Ascending aorta (tissue), 2 donors: ENCODE data around the gene GRSF1. TPM values are rescaled to one million over a fixed set of nuclear protein-coding genes. Genes with fewer than 3 reads are reported as not detected.
"Not testable (repeated sequence)": the region's sequence is repeated elsewhere in the genome, so short reads cannot be mapped to it uniquely, and the experiment has no call there.

Experiments used
- DNase-seq, 2 donors: peaks; one replicate each; pipeline ENCODE4 v3.0.0-alpha.2; 2019; ENCODE audit warnings: low spot score in 2 of 2
- H3K27ac ChIP-seq, 2 donors: fragments of 200-600 bp; sonication (generic); one replicate each; pipeline ENCODE4 v1.5.1; 2016 to 2017; ENCODE audit warnings: mild to moderate bottlenecking in 1 of 2
- H3K27me3 ChIP-seq: fragments of 200-600 bp; sonication (generic); one replicate; pipeline ENCODE4 v1.5.1; 2017
- H3K36me3 ChIP-seq, 2 donors: fragments of 200-600 bp; sonication (generic); one replicate each; pipeline ENCODE4 v1.5.1; 2016
- H3K4me1 ChIP-seq, 2 donors: fragments of 200-600 bp; sonication (generic); one replicate each; pipeline ENCODE4 v1.5.1; 2016 to 2017; ENCODE audit warnings: mild to moderate bottlenecking in 1 of 2
- H3K4me3 ChIP-seq, 2 donors: fragments of 200-600 bp; sonication (generic); one replicate each; pipeline ENCODE4 v1.5.1; 2016 to 2017; ENCODE audit warnings: mild to moderate bottlenecking in 1 of 2
- H3K9me3 ChIP-seq, 2 donors: fragments of 200-600 bp; sonication (generic); one replicate each; pipeline ENCODE4 v1.5.1; 2016
- intact Hi-C: fragments of 100-400 bp; cut with DNase I; formaldehyde crosslinking; loops from one replicate; pipeline ENCODE4 v1.15.1; 2023
- total RNA-seq: library from RNA; depleted of rRNA; stranded (reverse); fragments of >200 nt; gene quantifications from one replicate; pipeline ENCODE4 v1.1.0, GENCODE V29; 2016
- TF ChIP-seq, protein P1 (sequence below), 3 experiments: fragments of 200-600 bp in 2 of 3; fragments of 450-650 bp in 1 of 3; sonication (generic) in 2 of 3; IDR thresholded peaks; one replicate each; pipeline ENCODE4 v1.5.1; 2016 to 2019; ENCODE audit warnings: antibody characterized with exemption in 3 of 3, mild to moderate bottlenecking in 1 of 3, moderate library complexity in 1 of 3

The GRSF1 gene
- total RNA-seq, 1 donor from 2014 or later, result 23.3 TPM

DNA sequence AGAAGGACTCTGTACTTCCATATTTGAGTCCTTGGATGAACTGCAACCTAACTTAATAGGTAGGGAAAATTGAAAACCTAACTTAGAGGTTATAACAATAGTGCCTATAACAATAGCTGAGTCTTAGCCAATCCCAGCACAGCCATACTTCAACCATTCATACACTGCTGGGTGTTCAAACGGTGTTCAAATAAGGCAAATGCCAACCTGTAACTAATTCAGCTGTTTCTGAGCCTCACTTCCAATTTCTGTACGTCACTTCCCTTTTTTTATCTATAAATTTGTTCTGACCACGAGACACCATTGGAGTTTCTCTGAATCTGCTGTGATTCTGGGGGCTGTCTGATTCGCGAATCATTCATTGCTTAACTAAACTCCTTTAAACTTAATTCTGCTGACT is 9.6 kb upstream of the GRSF1 start:
- Histone ChIP-seq H3K27me3 (no peaks in the 10 kb centered on the region), H3K36me3 (no peaks in the 10 kb centered on the region), H3K27ac (no peak overlapping the region), H3K4me1 (no peaks in the 10 kb centered on the region), H3K9me3 (no peaks in the 10 kb centered on the region), H3K4me3 (no peak overlapping the region)
- TF ChIP-seq, protein P1, sequence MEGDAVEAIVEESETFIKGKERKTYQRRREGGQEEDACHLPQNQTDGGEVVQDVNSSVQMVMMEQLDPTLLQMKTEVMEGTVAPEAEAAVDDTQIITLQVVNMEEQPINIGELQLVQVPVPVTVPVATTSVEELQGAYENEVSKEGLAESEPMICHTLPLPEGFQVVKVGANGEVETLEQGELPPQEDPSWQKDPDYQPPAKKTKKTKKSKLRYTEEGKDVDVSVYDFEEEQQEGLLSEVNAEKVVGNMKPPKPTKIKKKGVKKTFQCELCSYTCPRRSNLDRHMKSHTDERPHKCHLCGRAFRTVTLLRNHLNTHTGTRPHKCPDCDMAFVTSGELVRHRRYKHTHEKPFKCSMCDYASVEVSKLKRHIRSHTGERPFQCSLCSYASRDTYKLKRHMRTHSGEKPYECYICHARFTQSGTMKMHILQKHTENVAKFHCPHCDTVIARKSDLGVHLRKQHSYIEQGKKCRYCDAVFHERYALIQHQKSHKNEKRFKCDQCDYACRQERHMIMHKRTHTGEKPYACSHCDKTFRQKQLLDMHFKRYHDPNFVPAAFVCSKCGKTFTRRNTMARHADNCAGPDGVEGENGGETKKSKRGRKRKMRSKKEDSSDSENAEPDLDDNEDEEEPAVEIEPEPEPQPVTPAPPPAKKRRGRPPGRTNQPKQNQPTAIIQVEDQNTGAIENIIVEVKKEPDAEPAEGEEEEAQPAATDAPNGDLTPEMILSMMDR (IDR thresholded peaks at IDR 0.05), result no peak
- DNase-seq, result no peak
- intact Hi-C loops, result no loop called here

DNA sequence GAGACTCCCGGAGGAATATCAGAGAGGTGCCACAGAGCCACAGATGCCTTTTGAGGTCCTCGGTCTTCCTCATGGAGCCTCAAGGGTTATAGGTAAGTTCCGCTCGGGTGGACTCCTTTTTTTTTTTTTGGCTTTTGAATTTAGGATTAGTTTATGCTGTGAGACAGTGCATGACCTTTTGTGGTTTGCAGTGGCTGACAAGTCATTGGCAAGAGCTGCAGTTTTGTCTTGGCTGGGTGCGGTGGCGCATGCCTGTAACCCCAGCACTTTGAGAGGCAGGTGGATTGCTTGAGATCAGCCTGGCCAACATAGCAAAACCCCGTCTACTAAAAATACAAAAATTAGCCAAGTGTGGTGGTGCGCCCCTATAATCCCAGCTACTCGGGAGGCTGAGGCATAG is 4.5 kb upstream of the GRSF1 start:
- no peaks in the 10 kb centered on the region for H3K4me1 ChIP-seq
- no peak overlapping the region for H3K27ac ChIP-seq
- no peak overlapping the region for H3K4me3 ChIP-seq
- no peak for DNase-seq
- TF ChIP-seq, protein P1 (IDR thresholded peaks at IDR 0.05), result no peak
- no peaks in the 10 kb centered on the region for H3K27me3 ChIP-seq
- H3K9me3 ChIP-seq, result no peaks in the 10 kb centered on the region
- H3K36me3 ChIP-seq, result no peaks in the 10 kb centered on the region
- intact Hi-C loops, result no loop called here

DNA sequence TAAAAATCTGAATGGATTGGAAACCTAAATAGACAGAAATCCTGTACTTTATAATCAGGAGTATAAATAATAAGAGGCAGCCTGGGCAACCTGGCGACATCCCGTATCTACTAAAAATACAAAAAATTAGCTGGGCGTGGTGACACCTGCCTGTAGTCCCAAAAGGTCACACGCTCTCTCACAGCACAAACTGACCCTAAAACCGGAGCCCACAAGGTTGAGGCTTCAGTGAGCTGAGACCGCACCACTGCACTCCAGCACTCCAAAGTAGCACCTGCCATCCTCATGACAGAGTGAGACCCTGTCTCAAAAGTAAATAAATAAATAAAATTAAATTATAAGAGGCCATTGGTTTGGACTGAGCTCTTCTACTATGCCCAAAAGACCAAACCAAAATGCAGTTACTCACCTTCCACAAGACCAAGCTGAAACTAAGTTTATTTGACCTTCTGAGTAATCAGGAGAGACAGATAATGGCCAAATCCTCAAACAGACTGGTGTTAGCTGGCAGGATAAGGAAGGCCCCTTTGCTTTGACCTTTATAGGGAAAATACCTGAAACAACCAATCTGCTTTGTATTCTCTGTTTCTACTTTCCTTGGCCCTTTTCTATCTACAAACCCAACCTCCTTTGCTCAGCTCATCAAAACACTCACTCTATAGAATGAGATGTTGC is 3.2 kb upstream of the GRSF1 start:
- Histone ChIP-seq H3K36me3 (no peaks in the 10 kb centered on the region), H3K9me3 (no peaks in the 10 kb centered on the region), H3K27ac (no peak overlapping the region), H3K4me3 (no peak overlapping the region), H3K4me1 (peaks cover 3 to 5% of the 10 kb centered on the region in 2 donors), H3K27me3 (no peaks in the 10 kb centered on the region)
- intact Hi-C loops, result no loop called here
- TF ChIP-seq, protein P1 (IDR thresholded peaks at IDR 0.05), result no peak
- no peak for DNase-seq

DNA sequence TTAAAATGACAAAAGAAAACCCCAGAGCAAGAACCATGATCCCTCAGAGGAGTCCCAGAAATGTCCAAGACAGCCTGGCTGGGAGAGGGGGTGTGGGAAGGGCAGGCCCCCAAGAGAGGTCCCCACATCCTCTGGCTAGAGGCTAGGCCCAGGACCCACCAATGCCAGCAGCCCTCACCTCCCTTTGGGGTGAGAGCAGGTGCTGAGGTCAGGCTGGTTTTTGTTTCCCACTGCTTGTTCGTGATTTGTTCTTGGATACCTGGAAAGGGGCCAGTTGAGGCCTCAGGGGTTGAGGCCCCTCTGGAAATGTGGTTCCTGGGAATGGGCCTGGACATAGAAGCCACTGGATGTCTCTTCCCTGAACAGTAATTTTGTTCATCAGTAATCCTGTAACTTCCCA is 2.3 kb upstream of the GRSF1 start:
- DNase-seq, result no peak
- intact Hi-C loops, result no loop called here
- no peaks in the 10 kb centered on the region for H3K36me3 ChIP-seq
- H3K9me3 ChIP-seq, result no peaks in the 10 kb centered on the region
- H3K27ac ChIP-seq, result peak overlapping the region in 1 of 2 donors; percentile 41
- H3K27me3 ChIP-seq, result no peaks in the 10 kb centered on the region
- TF ChIP-seq, protein P1 (IDR thresholded peaks at IDR 0.05), result no peak
- no peak overlapping the region for H3K4me3 ChIP-seq
- peaks cover 5% of the 10 kb centered on the region in 2 donors for H3K4me1 ChIP-seq

DNA sequence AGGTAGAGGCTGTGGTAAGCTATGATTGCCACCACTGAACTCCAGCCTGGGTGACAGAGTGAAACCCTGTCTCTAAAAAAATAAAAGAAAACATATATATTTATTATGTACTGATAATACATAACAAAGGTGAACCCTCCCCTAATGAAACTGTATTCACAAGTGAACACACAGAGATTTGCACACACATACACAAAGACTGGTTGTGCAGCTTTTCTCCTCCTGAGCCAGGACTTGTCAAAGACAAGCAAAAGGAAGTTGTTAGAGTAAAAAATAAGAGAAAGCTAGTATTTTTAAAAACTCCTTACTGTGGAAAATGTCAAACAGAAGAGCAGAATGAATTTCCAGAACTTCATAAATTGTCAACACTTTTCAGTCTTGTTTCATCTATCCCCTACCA is 1.5 kb upstream of the GRSF1 start:
- H3K4me1 ChIP-seq, result peaks cover 5 to 7% of the 10 kb centered on the region in 2 donors
- TF ChIP-seq, protein P1 (IDR thresholded peaks at IDR 0.05), result no peak
- intact Hi-C loops, result no loop called here
- H3K27me3 ChIP-seq, result no peaks in the 10 kb centered on the region
- no peaks in the 10 kb centered on the region for H3K36me3 ChIP-seq
- no peak for DNase-seq
- no peaks in the 10 kb centered on the region for H3K9me3 ChIP-seq
- H3K27ac ChIP-seq, result peak overlapping the region; percentile 41 to 54
- no peak overlapping the region for H3K4me3 ChIP-seq

DNA sequence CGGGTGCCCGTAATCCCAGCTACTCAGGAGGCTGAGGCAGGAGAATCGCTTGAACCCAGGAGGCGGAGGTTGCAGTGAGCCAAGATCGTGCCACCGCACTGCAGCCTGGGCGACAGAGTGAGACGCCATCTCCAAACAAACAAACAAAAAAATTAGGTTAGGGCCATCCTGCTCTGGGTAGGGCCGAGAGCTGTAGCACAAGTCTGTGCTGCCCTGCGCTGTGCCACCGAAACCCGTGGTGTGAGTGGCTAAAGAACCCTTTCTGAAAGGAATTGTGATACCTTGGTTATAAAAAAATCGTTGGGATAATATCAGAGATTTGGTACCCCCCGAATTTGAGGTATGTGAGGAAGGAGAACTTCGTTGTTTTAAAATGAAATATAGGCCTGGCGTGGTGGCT is 941 bp upstream of the GRSF1 start:
- H3K9me3 ChIP-seq, H3K36me3 ChIP-seq, DNase-seq, intact Hi-C loops, H3K4me3 ChIP-seq, H3K27me3 ChIP-seq: not testable (repeated sequence)
- peaks cover 5 to 12% of the 10 kb centered on the region in 2 donors for H3K4me1 ChIP-seq
- peak overlapping the region; percentile 54 to 88 for H3K27ac ChIP-seq

DNA sequence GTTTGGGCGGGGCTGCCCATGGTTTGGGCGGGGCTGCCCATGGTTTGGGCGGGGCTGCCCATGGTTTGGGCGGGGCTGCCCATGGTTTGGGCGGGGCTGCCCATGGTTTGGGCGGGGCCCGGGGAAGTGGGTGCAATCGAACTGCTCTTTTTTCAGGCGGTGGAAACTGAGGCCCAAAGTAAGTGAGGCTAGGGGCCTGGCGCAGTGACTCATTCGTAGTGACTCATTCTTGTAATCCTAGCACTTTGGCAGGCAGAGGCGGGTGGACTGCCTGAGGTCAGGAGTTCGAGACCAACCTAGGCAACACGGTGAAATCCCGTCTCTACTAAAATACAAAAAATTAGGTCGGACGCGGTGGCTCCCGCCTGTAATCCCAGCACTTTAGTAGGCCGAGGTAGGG is 447 bp upstream of the GRSF1 start:
- H3K27me3 ChIP-seq, H3K36me3 ChIP-seq, intact Hi-C loops, H3K9me3 ChIP-seq: not testable (repeated sequence)
- DNase-seq, result peak in 1 of 2 donors; percentile 73
- Histone ChIP-seq H3K4me1 (peaks cover 5 to 13% of the 10 kb centered on the region in 2 donors), H3K27ac (peak overlapping the region; percentile 54 to 88), H3K4me3 (peak overlapping the region; percentile 0 to 88)
